Measurements from ENCODE around the gene COPS9. TPM values are rescaled to one million over a fixed set of nuclear protein-coding genes. Genes with fewer than 3 reads are reported as not detected.

COPS9 gene
- total RNA-seq, 1 experiment from 2014 or later: 202 TPM

DNA sequence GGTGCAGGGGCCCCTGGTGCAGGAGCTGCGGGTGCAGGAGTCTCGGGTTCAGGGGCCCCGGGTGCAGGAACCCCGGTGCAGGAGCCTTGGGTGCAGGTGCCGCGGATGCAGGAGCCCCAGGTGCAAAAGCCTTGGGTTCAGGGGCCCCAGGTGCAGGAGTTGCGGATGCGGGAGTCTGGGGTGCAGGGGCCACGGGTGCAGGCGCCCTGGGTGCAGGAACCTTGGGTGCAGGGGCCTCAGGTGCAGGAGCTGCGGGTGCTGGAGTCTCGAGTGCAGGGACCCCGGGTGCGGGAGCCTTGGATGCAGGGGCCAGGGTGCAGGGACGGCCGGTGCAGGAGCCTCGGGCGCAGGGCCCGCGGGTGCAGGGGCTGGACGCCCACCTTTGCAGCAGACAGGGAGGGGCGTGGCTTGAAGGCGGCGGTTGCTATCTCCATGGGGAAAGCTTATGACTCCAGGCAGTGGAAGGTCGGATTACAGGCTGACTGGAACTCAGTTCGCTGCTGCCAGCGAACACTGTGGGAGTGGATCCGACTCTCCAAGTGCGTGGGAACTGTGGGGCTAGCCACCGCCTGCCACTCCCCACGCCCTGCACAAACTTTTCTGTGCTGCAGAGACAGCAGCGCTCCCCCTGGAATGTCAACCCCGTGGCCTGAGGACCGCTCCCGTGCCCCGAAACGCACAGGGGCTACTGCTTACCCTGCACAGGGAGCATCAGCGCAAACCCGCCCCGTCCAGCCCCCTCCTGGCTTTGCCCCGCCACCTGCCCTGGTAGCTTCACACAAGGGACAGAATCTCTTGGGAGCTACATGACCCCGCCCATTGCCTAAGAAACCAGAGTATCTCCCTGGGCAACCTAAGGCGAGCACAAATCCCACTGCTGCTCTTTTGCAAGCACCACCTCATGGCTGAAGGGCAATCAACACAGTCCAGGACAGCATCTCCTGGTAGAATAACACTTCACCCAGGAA is 40.3 kb downstream of the COPS9 start:
- Histone ChIP-seq H3K36me3 (ENCODE audit: low read depth) (no peaks in the 10 kb centered on the region), H3K27me3 (ENCODE audit: insufficient read depth, low read depth) (peaks cover 97% of the 10 kb centered on the region), H2AFZ (no peak overlapping the region), H3K4me1 (replicated peaks; ENCODE audit: insufficient read depth) (no peaks in the 10 kb centered on the region), H3K4me2 (no peak overlapping the region), H3F3A (ENCODE audit: insufficient read depth, low read depth) (no peaks in the 10 kb centered on the region), H3K79me2 (ENCODE audit: low read depth) (no peaks in the 10 kb centered on the region), H3K27ac (no peak overlapping the region), H3K4me3 (no peak overlapping the region), H3K9me2 (ENCODE audit: insufficient read depth) (no peaks in the 10 kb centered on the region), H4K20me1 (ENCODE audit: insufficient read depth) (no peaks in the 10 kb centered on the region), H3K9me3 (ENCODE audit: insufficient read depth, low read depth) (no peaks in the 10 kb centered on the region)
- intact Hi-C loops (cut with micrococcal nuclease; ENCODE audit: unreplicated experiment): no loop called here
- ChIA-PET CTCF (no interaction called here), POLR2A (ENCODE audit: unreplicated experiment) (no interaction called here)
- no peak for DNase-seq
- no TSS peak for BruUV-seq (replicated peaks)
- no peak; the same call in 1 of the 2 replicates for TF ChIP-seq EZH2 (IDR thresholded peaks at IDR 0.05; ENCODE audit: low read depth)
- TF ChIP-seq, protein P1, sequence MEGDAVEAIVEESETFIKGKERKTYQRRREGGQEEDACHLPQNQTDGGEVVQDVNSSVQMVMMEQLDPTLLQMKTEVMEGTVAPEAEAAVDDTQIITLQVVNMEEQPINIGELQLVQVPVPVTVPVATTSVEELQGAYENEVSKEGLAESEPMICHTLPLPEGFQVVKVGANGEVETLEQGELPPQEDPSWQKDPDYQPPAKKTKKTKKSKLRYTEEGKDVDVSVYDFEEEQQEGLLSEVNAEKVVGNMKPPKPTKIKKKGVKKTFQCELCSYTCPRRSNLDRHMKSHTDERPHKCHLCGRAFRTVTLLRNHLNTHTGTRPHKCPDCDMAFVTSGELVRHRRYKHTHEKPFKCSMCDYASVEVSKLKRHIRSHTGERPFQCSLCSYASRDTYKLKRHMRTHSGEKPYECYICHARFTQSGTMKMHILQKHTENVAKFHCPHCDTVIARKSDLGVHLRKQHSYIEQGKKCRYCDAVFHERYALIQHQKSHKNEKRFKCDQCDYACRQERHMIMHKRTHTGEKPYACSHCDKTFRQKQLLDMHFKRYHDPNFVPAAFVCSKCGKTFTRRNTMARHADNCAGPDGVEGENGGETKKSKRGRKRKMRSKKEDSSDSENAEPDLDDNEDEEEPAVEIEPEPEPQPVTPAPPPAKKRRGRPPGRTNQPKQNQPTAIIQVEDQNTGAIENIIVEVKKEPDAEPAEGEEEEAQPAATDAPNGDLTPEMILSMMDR (conservative IDR thresholded peaks at IDR 0.05): no peak

DNA sequence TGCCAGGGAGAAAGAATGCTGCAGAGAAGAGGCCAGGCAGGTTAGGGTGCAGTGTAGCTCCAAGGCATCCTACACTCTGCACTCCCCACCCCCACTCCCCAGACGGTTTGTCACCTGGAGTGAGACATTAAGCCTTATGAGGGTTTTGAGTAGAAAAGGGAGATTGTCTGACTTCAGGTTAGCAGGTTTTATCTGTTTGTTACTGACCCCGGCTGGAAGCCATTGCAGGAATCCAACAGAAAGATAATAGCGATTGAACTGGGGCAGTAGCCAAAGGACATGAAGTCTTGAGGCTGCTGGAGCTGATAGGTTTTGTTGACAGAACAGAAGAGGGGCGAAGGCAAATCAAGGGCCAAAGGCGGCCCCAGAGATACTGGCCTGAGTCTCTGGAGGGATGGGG is 46.8 kb downstream of the COPS9 start:
- no peaks in the 10 kb centered on the region for H3K9me2 ChIP-seq (ENCODE audit: insufficient read depth)
- no peaks in the 10 kb centered on the region for H3K79me2 ChIP-seq (ENCODE audit: low read depth)
- POLR2A ChIA-PET (ENCODE audit: unreplicated experiment): no interaction called here
- no peak overlapping the region for H3K27ac ChIP-seq
- BruUV-seq (replicated peaks): no TSS peak
- no peaks in the 10 kb centered on the region for H3K4me1 ChIP-seq (replicated peaks; ENCODE audit: insufficient read depth)
- intact Hi-C loops (cut with micrococcal nuclease; ENCODE audit: unreplicated experiment): no loop called here
- CTCF ChIA-PET: no interaction called here
- H3F3A ChIP-seq (ENCODE audit: insufficient read depth, low read depth): no peaks in the 10 kb centered on the region
- no peak for DNase-seq
- H2AFZ ChIP-seq: no peak overlapping the region
- H3K4me3 ChIP-seq: no peak overlapping the region
- H3K36me3 ChIP-seq (ENCODE audit: low read depth): no peaks in the 10 kb centered on the region
- peaks cover 8% of the 10 kb centered on the region for H3K9me3 ChIP-seq (ENCODE audit: insufficient read depth, low read depth)
- H3K27me3 ChIP-seq (ENCODE audit: insufficient read depth, low read depth): peaks cover 93% of the 10 kb centered on the region
- H4K20me1 ChIP-seq (ENCODE audit: insufficient read depth): no peaks in the 10 kb centered on the region
- TF ChIP-seq, protein P1 (conservative IDR thresholded peaks at IDR 0.05): no peak
- TF ChIP-seq EZH2 (IDR thresholded peaks at IDR 0.05; ENCODE audit: low read depth): no peak
- no peak overlapping the region for H3K4me2 ChIP-seq

DNA sequence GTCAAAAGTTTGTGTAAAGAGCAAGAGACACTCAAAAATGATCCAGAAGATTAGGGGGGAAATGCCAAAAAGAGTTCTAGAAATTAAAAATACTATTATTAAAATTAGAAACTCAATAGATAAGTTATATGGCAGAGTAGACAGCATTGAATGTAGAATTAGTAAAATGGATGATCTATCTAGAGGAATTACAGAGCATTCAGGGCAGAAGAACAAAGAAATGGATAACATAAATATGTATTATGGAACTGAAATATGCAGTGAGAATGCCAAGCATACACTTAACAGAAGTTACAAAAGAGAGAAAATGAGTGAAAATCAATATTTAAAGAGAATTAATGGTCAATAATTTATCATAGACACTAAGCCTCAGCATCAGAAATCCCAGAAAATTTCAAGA is 49.5 kb downstream of the COPS9 start:
- H3K9me2 ChIP-seq (ENCODE audit: insufficient read depth): no peaks in the 10 kb centered on the region
- no TSS peak for BruUV-seq (replicated peaks)
- no peaks in the 10 kb centered on the region for H3K4me1 ChIP-seq (replicated peaks; ENCODE audit: insufficient read depth)
- H4K20me1 ChIP-seq (ENCODE audit: insufficient read depth): no peaks in the 10 kb centered on the region
- H3K79me2 ChIP-seq (ENCODE audit: low read depth): no peaks in the 10 kb centered on the region
- H3K27me3 ChIP-seq (ENCODE audit: insufficient read depth, low read depth): peaks cover 93% of the 10 kb centered on the region
- H3K9me3 ChIP-seq (ENCODE audit: insufficient read depth, low read depth): peaks cover 8% of the 10 kb centered on the region
- ChIA-PET CTCF (no interaction called here), POLR2A (ENCODE audit: unreplicated experiment) (no interaction called here)
- H3F3A ChIP-seq (ENCODE audit: insufficient read depth, low read depth): no peaks in the 10 kb centered on the region
- no peak overlapping the region for H2AFZ ChIP-seq
- intact Hi-C loops (cut with micrococcal nuclease; ENCODE audit: unreplicated experiment): no loop called here
- no peak for TF ChIP-seq EZH2 (IDR thresholded peaks at IDR 0.05; ENCODE audit: low read depth)
- TF ChIP-seq, protein P1 (conservative IDR thresholded peaks at IDR 0.05): no peak
- H3K36me3 ChIP-seq (ENCODE audit: low read depth): no peaks in the 10 kb centered on the region
- no peak overlapping the region for H3K27ac ChIP-seq
- no peak overlapping the region for H3K4me3 ChIP-seq
- no peak for DNase-seq
- H3K4me2 ChIP-seq: no peak overlapping the region

Other genes with a start within 250 kb of the COPS9 start
- 277 and 282 TPM in 2 replicates for gene NDUFA10, start 111.0 kb downstream of the COPS9 start, total RNA-seq (2021)
- gene OR6B2, start 105.9 kb downstream of the COPS9 start, total RNA-seq (2021): not detected in 2 replicates
- gene OR6B3, start 82.8 kb downstream of the COPS9 start, total RNA-seq (2021): not detected in 2 replicates
- not detected in 2 replicates for gene OTOS, start 4.4 kb upstream of the COPS9 start, total RNA-seq (2021)